B cell (primary cell): Measurements from ENCODE around the gene TNFRSF1A. TPM values are rescaled to one million over a fixed set of nuclear protein-coding genes. Genes with fewer than 3 reads are reported as not detected.
A peak's percentile ranks its signal among the peaks of the same experiment; 100 is the strongest.
"Not testable (repeated sequence)": the region's sequence is repeated elsewhere in the genome, so short reads cannot be mapped to it uniquely, and the experiment has no call there.

Source experiments
- ATAC-seq: fragments of 200-7000 bp; cut with Tn5 transposase; one replicate; pipeline ENCODE4 v1.10.0; 2021; ENCODE audit warnings: low read depth, mild to moderate bottlenecking, moderate number of reproducible peaks, moderate library complexity
- CTCF ChIA-PET: fragments of 350-600 bp; sonication (Branson Sonifier 250); formaldehyde crosslinking; loops from one replicate; lab custom pipeline; 2021; ENCODE audit warnings: antibody characterized with exemption, inconsistent platforms; lab: Charles Lee
- POLR2A ChIA-PET: fragments of 350-600 bp; sonication (Branson Sonifier 250); formaldehyde crosslinking; loops from one replicate; lab custom pipeline; 2021; ENCODE audit warnings: antibody characterized with exemption; lab: Charles Lee
- DNase-seq: peaks from one replicate; pipeline ENCODE4 v3.0.0; 2013
- H2AFZ ChIP-seq: 2 replicates; pipeline ENCODE4 v1.6.1; 2012; ENCODE audit warnings: mild to moderate bottlenecking, low read depth, low read length; ENCODE audit not compliant: insufficient read depth, poor library complexity, severe bottlenecking
- H3K27ac ChIP-seq, 2 donors: 1 replicate in 1 of 2; 2 replicates in 1 of 2; pipeline ENCODE4 v1.5.1; 2012 to 2013; ENCODE audit warnings: low read length in 2 of 2, mild to moderate bottlenecking in 2 of 2, moderate library complexity in 1 of 2
- H3K27me3 ChIP-seq, 4 experiments: fragments of 200-600 bp in 1 of 4; sonication (generic) in 1 of 4; replicated peaks in 1 of 4; 1 replicate in 2 of 4; 2 replicates in 2 of 4; pipeline versions ENCODE4 v1.6.1 to v1.7.0; 2013 to 2016; ENCODE audit warnings: low read length in 3 of 4, mild to moderate bottlenecking in 2 of 4, mixed read lengths in 1 of 4, moderate library complexity in 1 of 4; ENCODE audit not compliant: insufficient read depth in 4 of 4, control insufficient read depth in 3 of 4; ENCODE audit errors: control extremely low read depth in 1 of 4
- H3K36me3 ChIP-seq, 2 experiments: replicated peaks in 1 of 2; 1 replicate in 1 of 2; 2 replicates in 1 of 2; pipeline versions ENCODE4 v1.6.1 to v1.7.1; 2013; ENCODE audit warnings: low read length in 1 of 2; ENCODE audit not compliant: insufficient read depth in 2 of 2, control insufficient read depth in 1 of 2; ENCODE audit errors: control extremely low read depth in 1 of 2, extremely low read depth in 1 of 2
- H3K4me1 ChIP-seq, 2 donors: fragments of 200-600 bp in 1 of 2; sonication (generic) in 1 of 2; 1 replicate in 1 of 2; 2 replicates in 1 of 2; pipeline versions ENCODE4 v1.5.1 to v1.6.1; 2013 to 2017; ENCODE audit warnings: low read length in 2 of 2; ENCODE audit not compliant: control insufficient read depth in 2 of 2, insufficient read depth in 2 of 2
- H3K4me2 ChIP-seq: replicated peaks from 2 replicates; pipeline ENCODE3; 2012; ENCODE audit warnings: mild to moderate bottlenecking, low read depth, low read length; ENCODE audit not compliant: poor library complexity, severe bottlenecking
- H3K4me3 ChIP-seq, 5 experiments: fragments of 200-600 bp in 1 of 5; sonication (generic) in 1 of 5; 1 replicate in 3 of 5; 2 replicates in 2 of 5; pipeline versions ENCODE4 v1.5.1 to v1.7.0; 2011 to 2016; ENCODE audit warnings: low read length in 4 of 5, mild to moderate bottlenecking in 4 of 5, low read depth in 2 of 5, control low read depth in 1 of 5, moderate library complexity in 1 of 5; ENCODE audit not compliant: insufficient read depth in 1 of 5; ENCODE audit errors: control extremely low read depth in 1 of 5, extremely low read depth in 1 of 5
- H3K79me2 ChIP-seq: fragments of 200-600 bp; sonication (generic); one replicate; pipeline ENCODE4 v1.6.0; 2016; ENCODE audit warnings: low read length; ENCODE audit not compliant: control insufficient read depth, insufficient read depth
- H3K9ac ChIP-seq: fragments of 200-600 bp; sonication (generic); 2 replicates; pipeline ENCODE4 v1.6.1; 2017; ENCODE audit warnings: mild to moderate bottlenecking, low read length, moderate library complexity
- H3K9me3 ChIP-seq, 3 donors: one replicate each; pipeline versions ENCODE4 v1.6.1 to v1.7.1; 2013; ENCODE audit warnings: low read length in 2 of 3; ENCODE audit not compliant: control insufficient read depth in 2 of 3, insufficient read depth in 1 of 3; ENCODE audit errors: control extremely low read depth in 1 of 3
- H4K20me1 ChIP-seq: 2 replicates; pipeline ENCODE4 v1.6.0; 2012; ENCODE audit warnings: mild to moderate bottlenecking, low read length; ENCODE audit not compliant: insufficient read depth, control insufficient read depth, poor library complexity, severe bottlenecking
- H3K27ac Mint-ChIP-seq: one replicate; pipeline ENCODE4 v1.8.0; 2021; ENCODE audit warnings: mixed read lengths
- H3K27me3 Mint-ChIP-seq: one replicate; pipeline ENCODE4 v1.8.0; 2021; ENCODE audit warnings: mixed read lengths
- H3K4me1 Mint-ChIP-seq: one replicate; pipeline ENCODE4 v1.8.0; 2021; ENCODE audit warnings: mixed read lengths
- H3K4me3 Mint-ChIP-seq: one replicate; pipeline ENCODE4 v1.8.0; 2021; ENCODE audit warnings: mixed read lengths
- H3K9me3 Mint-ChIP-seq: one replicate; pipeline ENCODE4 v1.8.0; 2022; ENCODE audit warnings: mixed read lengths; ENCODE audit not compliant: insufficient read depth
- CTCF ChIP-seq: fragments of 200-600 bp; IDR thresholded peaks from one replicate; pipeline ENCODE4 v1.8.0; 2022; ENCODE audit warnings: antibody characterized with exemption, mild to moderate bottlenecking
- EZH2 ChIP-seq: IDR thresholded peaks from 2 replicates; pipeline ENCODE4 v1.6.1; 2012; ENCODE audit warnings: borderline replicate concordance, low read depth, mild to moderate bottlenecking, moderate library complexity, low read length; ENCODE audit not compliant: insufficient read depth, poor library complexity, severe bottlenecking
- WGBS: methylation state at CpG from one replicate; pipeline ENCODE4 v1.1.5; 2013; ENCODE audit warnings: missing lambda C conversion rate; ENCODE audit not compliant: insufficient coverage; 5-methylcytosine and 5-hydroxymethylcytosine counted together
- intact Hi-C: fragments of 100-400 bp; cut with micrococcal nuclease; formaldehyde crosslinking; loops from one replicate; pipeline ENCODE4 v1.10.0; 2022
- polyA plus RNA-seq: library from polyadenylated mRNA; depleted of rRNA; stranded (reverse); fragments of >200 nt; gene quantifications from 2 replicates; pipeline ENCODE4 v1.2.3, GENCODE V29; 2012
- total RNA-seq, 2 donors: library from RNA; stranded (reverse); fragments of 120-200 nt in 1 of 2; gene quantifications; 1 replicate in 1 of 2; 2 replicates in 1 of 2; pipeline versions ENCODE4 v1.2.3 to v1.2.4, GENCODE V29; 2013 to 2022

The TNFRSF1A gene
- total and polyA plus RNA-seq, 2 donors (not counting 1 experiment from before 2014, with no cell fraction given), result 0.59 to 1.6 TPM

GRCh38 chr12:6340032-6340638 is 1.7 kb downstream of the TNFRSF1A start:
- ChIA-PET POLR2A (no interaction called here), CTCF (interaction anchor here (0.7 kb wide), 1 partner anchor 198 kb away, joined by 3 read pairs; no protein-coding TSS in a partner anchor)
- intact Hi-C loops, result no loop called here
- WGBS, result 4% methylated on average over 8 of the region's 9 CpGs
- H3K36me3 ChIP-seq, result no peaks in the 10 kb centered on the region
- peaks cover 11% of the 10 kb centered on the region for H4K20me1 ChIP-seq
- H2AFZ ChIP-seq, result no peak overlapping the region
- peaks cover 0 to 27% (median 0%) of the 10 kb centered on the region in 3 donors for H3K9me3 ChIP-seq
- H3K79me2 ChIP-seq, result no peaks in the 10 kb centered on the region
- no peak overlapping the region for H3K4me3 Mint-ChIP-seq
- no peaks in the 10 kb centered on the region for H3K9me3 Mint-ChIP-seq
- H3K27me3 Mint-ChIP-seq, result peaks cover 45% of the 10 kb centered on the region
- no peak for TF ChIP-seq CTCF
- no peak for TF ChIP-seq EZH2
- H3K4me3 ChIP-seq, result peak overlapping the region in 1 of 5 experiments; percentile 83
- peaks cover 53 to 65% of the 10 kb centered on the region in 2 donors for H3K4me1 ChIP-seq
- no peak overlapping the region for H3K27ac ChIP-seq
- no peak overlapping the region for H3K9ac ChIP-seq
- peaks cover 0 to 92% (median 66%) of the 10 kb centered on the region in 4 experiments for H3K27me3 ChIP-seq
- ATAC-seq, result no peak
- H3K4me1 Mint-ChIP-seq, result peaks cover 5% of the 10 kb centered on the region
- DNase-seq, result no peak
- H3K4me2 ChIP-seq, result peak overlapping the region; percentile 36
- H3K27ac Mint-ChIP-seq, result no peak overlapping the region

- ChIA-PET CTCF (interaction anchor here (1.0 kb wide), 1 partner anchor 126 kb away, joined by 3 read pairs; no protein-coding TSS in a partner anchor), POLR2A (no interaction called here)
- Histone ChIP-seq H2AFZ (no peak overlapping the region), H3K9ac (no peak overlapping the region), H3K4me3 (peak overlapping the region in 1 of 5 experiments; percentile 83), H3K27me3 (peaks cover 0 to 100% (median 68%) of the 10 kb centered on the region in 4 experiments), H3K9me3 (peaks cover 0 to 27% (median 0%) of the 10 kb centered on the region in 3 donors), H3K4me2 (no peak overlapping the region), H3K27ac (no peak overlapping the region), H4K20me1 (peaks cover 13% of the 10 kb centered on the region), H3K79me2 (no peaks in the 10 kb centered on the region), H3K36me3 (no peaks in the 10 kb centered on the region), H3K4me1 (peaks cover 58 to 69% of the 10 kb centered on the region in 2 donors)
- Mint-ChIP-seq H3K4me1 (peaks cover 9% of the 10 kb centered on the region), H3K9me3 (no peaks in the 10 kb centered on the region), H3K27me3 (peaks cover 51% of the 10 kb centered on the region), H3K27ac (no peak overlapping the region), H3K4me3 (no peak overlapping the region)
- WGBS, result 29% methylated on average over 2 of the region's 3 CpGs
- TF ChIP-seq CTCF (no peak), EZH2 (no peak)
- intact Hi-C loops, result loop anchor here (5.0 to 10.0 kb wide), 2 partner anchors 37 to 126 kb away; no protein-coding TSS in a partner anchor
- ATAC-seq, result no peak
- DNase-seq, result no peak
Measured at GRCh38 chr12:6338955-6339354, 2.9 kb downstream of the TNFRSF1A start.

- H3K27ac ChIP-seq, H2AFZ ChIP-seq, H3K9me3 Mint-ChIP-seq, H3K4me3 Mint-ChIP-seq, ATAC-seq, H3K4me2 ChIP-seq, H3K79me2 ChIP-seq, DNase-seq, H3K4me1 Mint-ChIP-seq, POLR2A ChIA-PET, H3K27ac Mint-ChIP-seq, H3K9ac ChIP-seq, H3K36me3 ChIP-seq: not testable (repeated sequence)
- Histone ChIP-seq H3K4me3 (peak overlapping the region in 1 of 5 experiments; percentile 83), H3K9me3 (peaks cover 0 to 27% (median 0%) of the 10 kb centered on the region in 3 donors), H3K27me3 (peaks cover 0 to 100% (median 65%) of the 10 kb centered on the region in 4 experiments), H4K20me1 (peaks cover 13% of the 10 kb centered on the region), H3K4me1 (peaks cover 58 to 69% of the 10 kb centered on the region in 2 donors)
- CTCF ChIA-PET, result interaction anchor here (1.0 kb wide), 1 partner anchor 127 kb away, joined by 3 read pairs; no protein-coding TSS in a partner anchor
- H3K27me3 Mint-ChIP-seq, result peaks cover 52% of the 10 kb centered on the region
- WGBS, result 44% methylated on average over 2 of the region's 8 CpGs
- intact Hi-C loops, result loop anchor here (5.0 to 10.0 kb wide), 2 partner anchors 36 to 126 kb away; no protein-coding TSS in a partner anchor
Measured at GRCh38 chr12:6338536-6338935, 3.3 kb downstream of the TNFRSF1A start.
